Left colon (tissue), 2 donors: ENCODE data around the gene PCED1B. TPM values are rescaled to one million over a fixed set of nuclear protein-coding genes. Genes with fewer than 3 reads are reported as not detected.

Experiments used
- ATAC-seq: fragments of 200-7000 bp; cut with Tn5 transposase; one replicate; pipeline ENCODE4 v1.9.1; 2020; ENCODE audit warnings: mild to moderate bottlenecking, moderate library complexity
- DNase-seq, 2 donors: peaks; one replicate each; pipeline ENCODE4 v3.0.0-alpha.2; 2020
- intact Hi-C, 2 donors: fragments of 100-400 bp; cut with DNase I in 1 of 2; cut with micrococcal nuclease in 1 of 2; formaldehyde crosslinking; loops; one replicate each; pipeline versions ENCODE4 v1.11.2 to v1.14.0; 2022; cut with DNase I, micrococcal nuclease
- total RNA-seq, 2 donors: library from RNA; stranded (reverse); fragmentation: NEBNext Ultra II Directional; extraction: Animal tissue kit (Norgen Biotek cat#: 25700); gene quantifications; one replicate each; pipeline ENCODE4 v1.2.1, GENCODE V29; 2021
- donor health status: DM: no; HTN: no; CAD: no.
- donor health status: DM: yes; HTN: yes; CAD: no.

PCED1B gene
- total RNA-seq, 2 donors from 2014 or later = 1.0 to 3.3 TPM

- ATAC-seq = no peak
- intact Hi-C loops = no loop called here
- no peak for DNase-seq
These were observed 3.6 kb downstream of the PCED1B start for GRCh38 chr12:47082796-47083621.

DNA sequence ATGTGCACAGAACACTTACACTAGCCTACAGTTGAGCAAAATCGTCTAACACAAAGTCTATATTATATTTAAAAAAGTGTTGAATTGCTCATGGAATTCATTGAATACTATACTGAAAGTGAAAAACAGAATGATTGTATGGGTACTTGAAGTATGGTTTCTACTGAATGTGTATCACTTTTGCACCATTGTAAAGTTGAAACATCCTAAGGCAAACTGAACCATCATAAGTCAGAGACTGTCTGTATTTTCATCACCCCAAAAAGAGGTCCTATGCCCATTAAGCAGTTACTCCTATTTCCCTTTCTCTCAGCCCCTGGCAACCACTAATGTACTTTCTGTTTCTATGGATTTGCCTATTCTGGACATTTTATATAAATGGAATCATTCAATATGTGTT lies 4.8 kb downstream of the PCED1B start:
- no peak for ATAC-seq
- DNase-seq = no peak
- intact Hi-C loops = no loop called here

GRCh38 chr12:47085815-47086252 lies 6.4 kb downstream of the PCED1B start:
- intact Hi-C loops = no loop called here
- peak; percentile 43 for ATAC-seq
- no peak for DNase-seq

DNA sequence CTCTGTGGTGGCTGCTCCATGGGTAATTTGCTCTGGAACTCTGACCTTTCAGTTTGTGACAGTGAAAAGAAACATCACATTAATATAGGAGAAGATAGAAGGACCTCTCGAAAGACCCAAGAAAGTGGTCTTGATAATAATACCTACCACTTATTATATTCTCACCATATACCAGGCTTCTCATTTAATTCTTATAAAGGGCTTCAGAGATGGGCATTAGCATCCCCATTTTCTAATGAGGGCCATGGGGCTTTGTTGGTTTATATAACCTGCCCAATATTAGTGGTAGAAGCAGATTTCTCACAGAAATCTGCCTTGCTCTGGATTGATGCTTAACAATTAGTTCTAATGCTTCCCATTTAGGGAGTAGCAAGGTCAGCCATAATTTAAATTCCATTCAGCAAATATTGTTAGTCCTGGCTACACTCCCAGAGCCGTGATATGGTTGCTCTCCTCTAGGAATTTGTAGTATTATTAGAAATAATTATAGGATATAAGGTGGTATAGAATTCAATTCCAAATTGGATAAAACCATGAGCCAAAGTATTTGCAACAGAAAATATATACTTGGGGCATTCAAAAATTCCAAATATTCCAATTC lies 7.8 kb downstream of the PCED1B start:
- ATAC-seq (no peak), DNase-seq (no peak)
- intact Hi-C loops = no loop called here

GRCh38 chr12:47088021-47088944 lies 8.9 kb downstream of the PCED1B start:
- ATAC-seq = peak; percentile 91
- intact Hi-C loops = no loop called here
- peak in 1 of 2 donors; percentile 50 for DNase-seq

GRCh38 chr12:47091009-47091408 lies 11.6 kb downstream of the PCED1B start:
- ATAC-seq (no peak), DNase-seq (no peak)
- intact Hi-C loops = no loop called here

- intact Hi-C loops = no loop called here
- DNase-seq (no peak), ATAC-seq (no peak)
These were observed 15.4 kb downstream of the PCED1B start for GRCh38 chr12:47094804-47095203.

DNA sequence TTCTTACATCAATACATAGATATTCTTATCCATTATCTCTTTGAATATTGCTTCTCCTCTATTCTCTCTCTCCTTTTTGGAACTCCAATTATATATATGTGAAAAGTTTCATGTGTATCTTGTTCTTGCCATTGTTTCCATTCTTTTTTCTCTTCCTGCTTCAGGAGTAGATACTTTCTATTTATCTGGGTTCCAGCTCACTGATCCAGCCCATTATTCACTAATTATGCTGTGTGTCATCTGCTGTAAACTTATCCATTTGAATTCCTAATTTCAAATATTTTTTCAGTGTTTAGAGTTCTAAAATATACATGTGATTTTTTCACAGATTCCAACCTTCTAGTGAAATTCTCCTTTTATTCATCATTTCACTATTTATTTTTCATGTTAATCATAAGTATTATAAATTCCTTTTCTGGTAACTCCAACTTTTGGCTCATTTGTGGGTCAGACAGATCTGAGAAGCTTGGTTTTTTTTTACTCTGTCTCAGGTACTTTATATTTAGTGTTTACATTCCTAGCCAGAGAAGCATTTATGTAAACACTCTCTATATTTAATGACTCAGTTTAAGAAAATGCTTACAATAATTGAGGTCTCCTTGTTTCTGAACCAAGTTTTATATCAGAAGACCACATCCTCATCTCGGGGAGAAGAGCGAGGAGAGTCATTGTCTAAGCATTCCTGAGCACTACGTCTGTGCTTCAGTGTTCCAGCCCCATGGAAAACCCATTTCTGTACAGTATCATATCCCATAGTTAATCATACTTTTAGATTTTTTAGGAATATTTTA lies 16.2 kb downstream of the PCED1B start:
- intact Hi-C loops = no loop called here

DNA sequence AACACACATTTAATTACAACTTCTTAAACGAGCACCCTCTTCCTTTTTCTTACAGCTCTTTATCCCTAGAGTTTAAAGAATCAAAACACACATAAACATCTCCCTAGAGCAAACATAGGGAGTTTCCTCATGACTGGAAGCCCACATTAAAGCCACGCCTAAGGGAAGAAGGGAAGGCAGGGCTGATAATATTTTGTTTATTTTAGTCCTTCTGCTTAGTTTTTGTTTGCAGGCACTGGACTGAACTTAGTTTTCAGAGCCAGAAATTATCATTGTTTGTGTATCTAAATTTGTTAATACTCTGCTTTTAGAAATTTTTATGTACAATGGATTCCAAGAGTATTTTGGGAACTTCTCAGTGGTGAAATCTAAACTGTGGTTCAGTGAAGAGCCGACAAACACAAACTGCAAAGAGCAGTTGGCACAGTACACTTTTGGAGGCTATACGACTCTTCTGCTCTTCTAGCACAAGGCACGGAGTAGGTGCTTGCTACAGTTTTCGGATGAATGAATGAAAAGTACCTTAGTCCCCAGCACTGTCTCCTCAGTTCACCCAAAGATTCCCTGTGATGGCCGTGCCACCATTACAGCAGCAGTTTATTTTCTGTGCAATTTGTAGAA lies 18.0 kb downstream of the PCED1B start:
- intact Hi-C loops = no loop called here
- DNase-seq = no peak
- ATAC-seq = peak; percentile 78

More for the DNA sequence above, 16.2 kb downstream of the PCED1B start:
- no peak for ATAC-seq
- DNase-seq = no peak

DNA sequence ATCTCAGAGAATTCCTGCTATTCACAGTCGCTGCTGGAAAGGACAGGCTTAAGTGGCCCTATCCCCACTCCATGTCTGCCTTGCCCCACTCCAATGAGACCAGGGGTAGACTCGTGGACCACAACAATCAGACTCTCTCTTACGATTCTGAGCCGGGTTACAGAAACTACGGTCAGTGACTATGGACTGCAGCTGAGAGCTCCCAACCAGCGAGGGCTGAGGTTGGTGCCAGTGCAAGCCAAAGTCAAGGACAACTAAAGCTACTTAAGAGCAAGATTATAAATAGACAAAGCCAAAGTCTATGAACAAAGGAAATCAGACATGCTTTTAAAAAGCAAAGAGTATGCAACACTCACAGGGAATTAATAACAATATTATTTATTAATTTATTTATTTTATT lies 18.7 kb downstream of the PCED1B start:
- no peak for ATAC-seq
- DNase-seq = no peak
- intact Hi-C loops = no loop called here

DNA sequence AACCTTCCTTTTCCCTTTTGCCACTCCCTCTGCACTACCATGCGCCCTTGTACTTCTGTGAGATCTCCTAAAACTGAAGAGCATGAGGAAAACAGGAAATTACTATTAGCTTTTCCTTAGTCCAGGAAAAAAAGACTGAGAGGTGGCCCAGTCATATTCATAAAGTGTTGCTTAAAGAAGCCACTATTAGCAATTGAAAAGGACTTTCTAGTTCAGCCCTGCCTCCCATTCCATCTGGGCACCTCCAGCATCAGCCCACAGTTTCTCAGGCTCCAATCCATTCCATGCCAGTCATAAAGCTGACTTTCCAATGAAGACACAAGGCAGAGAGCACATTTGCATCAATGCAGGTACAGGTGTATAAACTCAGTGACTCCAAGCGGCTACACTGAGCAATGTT lies 20.2 kb downstream of the PCED1B start:
- intact Hi-C loops = no loop called here
- DNase-seq (no peak), ATAC-seq (no peak)

- no peak for ATAC-seq
- intact Hi-C loops = no loop called here
- DNase-seq = no peak
These were observed 20.7 kb downstream of the PCED1B start for GRCh38 chr12:47100160-47100559.

DNA sequence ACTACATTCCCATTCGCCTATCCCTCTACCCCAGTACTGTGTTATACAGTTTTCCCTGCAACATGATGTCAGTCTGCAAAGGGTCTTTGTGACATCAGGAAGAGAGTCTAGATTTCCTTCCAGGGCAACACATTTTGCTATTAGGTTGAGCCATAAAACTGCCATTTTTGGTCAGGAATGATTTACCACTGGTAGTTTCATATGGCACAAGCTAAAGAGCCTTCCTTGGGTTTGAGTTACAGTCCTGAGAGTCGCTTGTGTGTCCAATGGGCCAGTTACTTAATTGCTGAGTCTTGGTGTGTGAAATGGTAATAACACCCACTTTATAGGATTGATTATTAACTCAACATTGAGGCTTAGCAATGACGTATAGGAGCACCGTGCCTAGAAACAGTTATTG lies 23.0 kb downstream of the PCED1B start:
- ATAC-seq (no peak), DNase-seq (no peak)
- intact Hi-C loops = no loop called here

DNA sequence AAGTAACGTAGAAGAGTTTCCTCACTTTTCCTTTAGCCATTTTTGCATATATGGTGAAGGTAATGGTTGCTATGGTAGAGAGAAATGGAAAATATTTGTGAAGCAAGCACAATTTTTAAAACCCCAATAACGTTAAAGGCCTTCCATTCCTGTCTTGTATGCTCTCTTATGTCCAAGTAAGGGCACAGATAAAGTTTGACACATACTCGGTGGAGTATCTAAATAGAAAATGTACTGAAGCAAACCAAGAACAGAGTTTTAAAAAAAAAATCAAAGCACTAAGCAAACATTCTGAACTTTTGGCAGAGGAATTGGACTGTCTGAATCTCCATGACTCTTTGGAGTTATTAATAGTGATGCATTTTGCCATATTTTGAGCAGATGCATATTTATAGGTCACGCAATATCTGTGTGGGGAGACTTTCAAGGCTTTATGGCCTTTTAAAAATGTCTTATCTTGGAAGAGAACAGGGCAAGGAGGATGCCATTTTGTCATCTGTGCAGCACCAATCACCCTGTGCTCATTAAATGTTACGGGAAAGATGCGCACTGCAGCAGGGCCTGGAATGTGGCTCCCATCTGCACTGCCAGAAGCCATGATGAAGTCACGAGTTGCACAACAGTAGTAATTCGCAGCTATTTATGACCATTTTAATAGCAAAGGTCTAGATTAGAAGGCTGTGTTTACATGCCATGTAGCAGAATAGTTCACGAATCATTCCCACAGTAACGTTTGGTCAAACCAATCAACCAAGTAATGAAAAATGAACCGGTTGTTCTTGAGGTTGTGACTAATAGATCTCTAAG lies 23.6 kb downstream of the PCED1B start:
- intact Hi-C loops = no loop called here
- DNase-seq (peak in 1 of 2 donors; percentile 41), ATAC-seq (peak; percentile 15)

DNA sequence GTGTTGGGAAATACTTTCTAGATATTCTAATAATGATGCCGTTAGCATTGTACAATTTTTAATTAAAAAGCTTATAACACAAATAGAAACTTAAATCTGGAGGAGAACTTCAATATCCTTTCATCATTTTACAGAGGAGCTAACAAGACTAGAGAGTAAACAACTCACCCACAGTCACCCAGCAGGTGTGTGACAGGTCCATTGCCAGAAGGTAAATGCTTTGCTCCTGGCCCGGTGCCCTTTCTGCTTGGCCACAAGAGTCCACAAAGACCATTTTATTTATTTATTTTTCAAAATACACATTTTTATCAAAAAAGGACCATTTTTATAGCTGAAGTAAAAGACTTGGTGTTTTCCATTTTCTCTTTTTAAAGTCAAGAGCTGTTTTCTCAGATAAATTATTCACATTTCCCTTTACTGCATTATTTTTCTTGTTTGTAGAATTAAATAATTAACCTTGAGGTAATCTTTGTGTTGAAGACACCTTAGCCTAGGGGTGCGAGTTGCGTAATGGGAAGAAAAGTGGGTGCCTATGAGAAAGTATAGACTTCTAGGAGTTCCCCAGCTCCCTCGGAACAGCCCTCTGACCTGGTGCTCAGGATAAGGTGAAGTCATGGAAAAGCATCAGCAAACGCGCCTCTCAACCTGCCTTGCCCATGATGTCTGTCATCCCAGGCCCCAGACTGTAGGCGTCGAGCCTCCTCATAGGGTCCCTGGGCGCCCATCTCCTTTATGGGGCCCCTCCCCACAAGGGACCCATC lies 26.7 kb downstream of the PCED1B start:
- DNase-seq = peak; percentile 31 to 56
- intact Hi-C loops = no loop called here
- ATAC-seq = peak; percentile 72

DNA sequence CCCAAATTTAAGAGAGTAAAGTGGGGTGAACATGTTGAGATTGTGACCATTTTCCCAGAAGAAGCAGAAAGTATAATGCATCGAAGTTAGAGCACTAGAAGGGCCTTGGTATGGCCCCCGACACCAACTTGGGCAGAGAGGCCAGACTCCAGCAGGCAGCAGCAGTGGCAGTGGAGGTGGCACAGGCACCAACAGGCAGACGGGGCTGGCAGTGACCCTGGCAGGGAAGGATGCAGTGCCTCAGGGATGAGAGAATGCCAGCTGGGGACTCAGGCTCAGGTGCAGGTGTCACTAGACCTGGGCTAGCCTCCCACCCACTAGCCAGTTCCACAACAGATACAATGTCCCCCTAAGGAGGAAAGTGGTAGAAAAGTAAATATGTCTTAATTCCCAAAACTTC lies 28.0 kb downstream of the PCED1B start:
- intact Hi-C loops = no loop called here
- no peak for DNase-seq
- no peak for ATAC-seq

GRCh38 chr12:47107926-47108325 lies 28.5 kb downstream of the PCED1B start:
- no peak for DNase-seq
- ATAC-seq = no peak
- intact Hi-C loops = no loop called here
